Neural crest cell (in vitro differentiated cells): ENCODE data around the gene DNAH14. TPM values are rescaled to one million over a fixed set of nuclear protein-coding genes. Genes with fewer than 3 reads are reported as not detected.

Experiments
- DNase-seq: peaks from one replicate; pipeline ENCODE4 v3.0.0; 2021; ENCODE audit warnings: low read depth, mixed read lengths, low spot score
- H3K27ac Mint-ChIP-seq: one replicate; pipeline ENCODE4 v1.8.0; 2021; ENCODE audit warnings: mild to moderate bottlenecking, mixed read lengths; ENCODE audit not compliant: unreplicated experiment
- H3K27me3 Mint-ChIP-seq: 2 replicates; pipeline ENCODE4 v1.8.0; 2021; ENCODE audit warnings: low read depth, mild to moderate bottlenecking, mixed read lengths
- H3K36me3 Mint-ChIP-seq: 2 replicates; pipeline ENCODE4 v1.8.0; 2021; ENCODE audit warnings: low read depth, mild to moderate bottlenecking, mixed read lengths
- H3K4me1 Mint-ChIP-seq: 2 replicates; pipeline ENCODE4 v1.8.0; 2021; ENCODE audit warnings: mixed read lengths
- H3K4me3 Mint-ChIP-seq: one replicate; pipeline ENCODE4 v1.8.0; 2021; ENCODE audit warnings: mild to moderate bottlenecking, mixed read lengths
- H3K9me3 Mint-ChIP-seq: 2 replicates; pipeline ENCODE4 v1.8.0; 2021; ENCODE audit warnings: mixed read lengths
- CTCF ChIP-seq: fragments of 200-600 bp; sonication (generic); conservative IDR thresholded peaks from 2 replicates; pipeline ENCODE4 v1.5.0; 2021; ENCODE audit warnings: antibody characterized with exemption, mild to moderate bottlenecking
- total RNA-seq: library from RNA; stranded (reverse); gene quantifications from 2 replicates; pipeline ENCODE4 v1.2.1, GENCODE V29; 2021

DNAH14 gene
- total RNA-seq, 1 donor from 2014 or later = 31.0 TPM

DNA sequence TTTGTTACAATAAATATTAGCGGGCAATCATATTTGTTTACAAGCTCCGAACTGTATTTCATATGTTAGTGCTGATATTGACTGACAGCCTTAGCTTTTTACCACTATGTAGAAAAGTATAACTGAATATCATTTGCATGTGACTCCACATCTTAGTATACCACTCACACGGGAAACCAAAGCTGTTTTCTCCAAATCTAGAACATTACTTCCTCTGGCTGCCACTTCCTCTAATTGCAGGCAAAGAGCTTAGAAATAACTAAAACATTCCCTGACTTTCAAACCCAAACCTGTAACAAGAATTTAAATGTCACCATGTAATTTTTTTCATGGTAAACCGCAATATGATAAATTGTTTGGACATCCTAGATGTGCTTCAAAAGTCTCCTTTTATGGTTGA, 323.7 kb downstream of the DNAH14 start:
- Mint-ChIP-seq H3K9me3 (peaks cover 2% of the 10 kb centered on the region), H3K27me3 (no peaks in the 10 kb centered on the region), H3K4me3 (no peak overlapping the region), H3K4me1 (no peaks in the 10 kb centered on the region), H3K27ac (no peak overlapping the region), H3K36me3 (peaks cover 5% of the 10 kb centered on the region)
- no peak for TF ChIP-seq CTCF
- no peak for DNase-seq

- H3K27me3 Mint-ChIP-seq = no peaks in the 10 kb centered on the region
- no peak overlapping the region for H3K27ac Mint-ChIP-seq
- TF ChIP-seq CTCF = no peak
- H3K36me3 Mint-ChIP-seq = peaks cover 5% of the 10 kb centered on the region
- no peak overlapping the region for H3K4me3 Mint-ChIP-seq
- H3K4me1 Mint-ChIP-seq = no peaks in the 10 kb centered on the region
- H3K9me3 Mint-ChIP-seq = peaks cover 2% of the 10 kb centered on the region
- DNase-seq = no peak
Measured at GRCh38 chr1:225253784-225254183, 324.3 kb downstream of the DNAH14 start.

DNA sequence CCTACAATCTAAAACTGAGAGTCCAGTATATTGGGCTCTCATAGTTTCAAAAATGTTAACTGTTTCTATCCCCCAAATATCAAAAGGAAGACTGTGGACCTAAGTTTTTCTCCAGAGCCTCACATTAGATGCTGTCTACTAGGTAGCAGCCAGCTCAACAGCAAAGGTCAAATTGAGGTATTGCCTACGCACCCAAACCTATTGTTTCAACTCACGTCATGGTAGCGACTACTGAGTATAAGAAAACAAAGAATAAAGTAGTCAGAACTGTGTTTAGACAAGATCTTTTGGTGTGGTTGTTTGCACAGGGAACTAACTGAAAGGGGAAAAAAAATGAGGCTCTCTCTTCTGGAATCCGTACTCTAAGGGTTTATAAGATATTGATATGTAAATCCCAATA, 325.2 kb downstream of the DNAH14 start:
- Mint-ChIP-seq H3K27ac (no peak overlapping the region), H3K9me3 (peaks cover 4% of the 10 kb centered on the region), H3K27me3 (no peaks in the 10 kb centered on the region), H3K36me3 (peaks cover 7% of the 10 kb centered on the region), H3K4me1 (peaks cover 2% of the 10 kb centered on the region), H3K4me3 (no peak overlapping the region)
- DNase-seq = no peak
- no peak for TF ChIP-seq CTCF

GRCh38 chr1:225257081-225257480, 327.6 kb downstream of the DNAH14 start:
- H3K36me3 Mint-ChIP-seq = peaks cover 12% of the 10 kb centered on the region
- no peak for DNase-seq
- H3K27ac Mint-ChIP-seq = no peak overlapping the region
- H3K27me3 Mint-ChIP-seq = no peaks in the 10 kb centered on the region
- no peak for TF ChIP-seq CTCF
- H3K9me3 Mint-ChIP-seq = peaks cover 5% of the 10 kb centered on the region
- H3K4me1 Mint-ChIP-seq = peaks cover 3% of the 10 kb centered on the region
- no peak overlapping the region for H3K4me3 Mint-ChIP-seq

DNA sequence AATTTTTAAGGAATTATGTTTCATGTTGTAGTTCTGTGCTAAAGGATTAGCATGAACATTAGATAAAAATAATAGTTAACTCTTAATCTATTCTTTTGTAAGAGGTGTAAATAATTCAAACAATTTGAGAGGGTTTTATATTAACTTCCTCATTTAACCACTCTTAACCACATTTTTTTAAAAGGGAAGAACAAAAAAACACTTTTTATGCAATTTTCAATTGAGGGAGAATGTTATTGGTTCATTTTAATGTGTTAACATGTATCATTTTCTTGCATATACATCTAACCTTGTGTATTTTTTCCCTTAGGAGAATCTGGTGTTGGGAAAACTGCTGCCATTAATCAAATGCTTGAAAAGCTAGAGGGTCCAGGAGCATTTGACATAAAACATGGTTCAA, 329.3 kb downstream of the DNAH14 start:
- peaks cover 3% of the 10 kb centered on the region for H3K4me1 Mint-ChIP-seq
- DNase-seq = no peak
- H3K36me3 Mint-ChIP-seq = peaks cover 9% of the 10 kb centered on the region
- H3K27ac Mint-ChIP-seq = no peak overlapping the region
- no peak for TF ChIP-seq CTCF
- peaks cover 9% of the 10 kb centered on the region for H3K9me3 Mint-ChIP-seq
- no peak overlapping the region for H3K4me3 Mint-ChIP-seq
- no peaks in the 10 kb centered on the region for H3K27me3 Mint-ChIP-seq

DNA sequence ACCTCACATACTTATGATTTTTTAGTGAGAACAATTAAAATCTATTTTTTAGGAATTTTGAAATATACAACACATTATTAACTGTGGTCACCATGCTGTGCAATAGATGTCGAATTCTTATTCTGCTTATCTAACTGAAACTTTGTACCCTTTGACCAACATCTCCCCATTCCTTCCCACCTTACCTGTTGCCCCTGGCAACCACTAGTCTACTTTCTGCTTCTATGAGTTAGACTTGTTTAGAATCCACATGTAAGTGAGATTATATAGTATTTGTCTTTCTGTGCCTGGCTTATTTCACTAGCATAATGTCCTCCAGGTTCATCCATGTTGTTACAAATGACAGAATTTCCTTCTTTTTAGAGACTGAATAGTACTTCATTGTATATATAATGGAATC, 330.1 kb downstream of the DNAH14 start:
- Mint-ChIP-seq H3K4me1 (peaks cover 3% of the 10 kb centered on the region), H3K4me3 (no peak overlapping the region)
- TF ChIP-seq CTCF = no peak

More for the DNA sequence above, 330.1 kb downstream of the DNAH14 start:
- Mint-ChIP-seq H3K27ac (no peak overlapping the region), H3K27me3 (no peaks in the 10 kb centered on the region), H3K9me3 (peaks cover 9% of the 10 kb centered on the region), H3K36me3 (peaks cover 9% of the 10 kb centered on the region)
- DNase-seq = no peak
